GM12878 (cell line): ENCODE results near the gene IFRD2. TPM values are rescaled to one million over a fixed set of nuclear protein-coding genes. Genes with fewer than 3 reads are reported as not detected.
"Not testable (repeated sequence)": the region's sequence is repeated elsewhere in the genome, so short reads cannot be mapped to it uniquely, and the experiment has no call there.

Source experiments
- ATAC-seq: fragments of 200-7000 bp; cut with Tn5 transposase; 3 replicates; pipeline ENCODE4 v1.9.1; 2020; ENCODE audit warnings: mild to moderate bottlenecking, moderate library complexity
- BruUV-seq: library from RNA; stranded (reverse); fragments of 400-500 nt; replicated peaks from 2 replicates; lab custom pipeline; 2021; lab: Mats Ljungman, UMichigan
- CTCF ChIA-PET: fragments of 300-600 bp; sonication (Branson Sonifier 250); formaldehyde crosslinking; extraction: SDS; loops from one replicate; lab custom pipeline; 2021; ENCODE audit warnings: inconsistent platforms; lab: Yijun Ruan, JAX
- POLR2A ChIA-PET: fragments of 350-600 bp; formaldehyde crosslinking; extraction: SDS; loops from one replicate; lab custom pipeline; 2021; ENCODE audit warnings: inconsistent platforms; lab: Charles Lee
- RAD21 ChIA-PET: fragments of 300-600 bp; sonication (Branson Sonifier 250); formaldehyde crosslinking; loops from one replicate; lab custom pipeline; 2023; ENCODE audit warnings: antibody characterized with exemption; ENCODE audit not compliant: unreplicated experiment; lab: Charles Lee
- SMC1A ChIA-PET: fragments of 300-600 bp; sonication (Branson Sonifier 250); formaldehyde crosslinking; loops from one replicate; lab custom pipeline; 2023; ENCODE audit not compliant: unreplicated experiment, uncharacterized antibody; lab: Charles Lee
- DNase-seq: peaks from one replicate; pipeline ENCODE4 v3.0.0-alpha.2; 2011; ENCODE audit warnings: low read depth, low spot score
- FAIRE-seq: peaks from 3 replicates; lab custom pipeline; 2011; peaks lifted over from hg19 to GRCh38; lab: Jason Lieb, UNC
- H2AFZ ChIP-seq: 2 replicates; pipeline ENCODE4 v1.6.0; 2011; ENCODE audit warnings: low read depth, low read length, control low read depth; ENCODE audit not compliant: control insufficient read depth
- H3K27ac ChIP-seq: 2 replicates; pipeline ENCODE4 v1.5.1; 2011; ENCODE audit warnings: control low read depth; ENCODE audit not compliant: control insufficient read depth, insufficient read depth
- H3K27me3 ChIP-seq, 2 experiments: replicated peaks in 1 of 2; 2 replicates each; pipeline versions ENCODE4 v1.6.0 to v1.6.1; 2011; ENCODE audit warnings: low read length in 1 of 2; ENCODE audit not compliant: control insufficient read depth in 2 of 2, insufficient read depth in 2 of 2
- H3K36me3 ChIP-seq, 2 experiments: 2 replicates each; pipeline ENCODE4 v1.5.1; 2011; ENCODE audit warnings: low read length in 1 of 2; ENCODE audit not compliant: control insufficient read depth in 2 of 2, insufficient read depth in 2 of 2
- H3K4me1 ChIP-seq: 2 replicates; pipeline ENCODE4 v1.6.1; 2011; ENCODE audit warnings: mild to moderate bottlenecking, low read length, moderate library complexity, mixed read lengths; ENCODE audit not compliant: control insufficient read depth, insufficient read depth
- H3K4me2 ChIP-seq: 2 replicates; pipeline ENCODE4 v1.6.0; 2011; ENCODE audit warnings: control low read depth; ENCODE audit not compliant: control insufficient read depth, insufficient read depth
- H3K4me3 ChIP-seq: fragments of 200-600 bp; sonication (generic); 2 replicates; pipeline ENCODE4 v1.5.1; 2016
- H3K79me2 ChIP-seq: 2 replicates; pipeline ENCODE4 v1.6.0; 2011; ENCODE audit warnings: low read length; ENCODE audit not compliant: control insufficient read depth, insufficient read depth
- H3K9ac ChIP-seq: 2 replicates; pipeline ENCODE4 v1.8.0; 2011; ENCODE audit warnings: low read length, control low read depth, mixed read lengths; ENCODE audit not compliant: control insufficient read depth, insufficient read depth
- H3K9me3 ChIP-seq: replicated peaks from 3 replicates; pipeline ENCODE4 v1.5.1; 2011; ENCODE audit warnings: mild to moderate bottlenecking, low read length; ENCODE audit not compliant: control insufficient read depth, insufficient read depth
- H4K20me1 ChIP-seq: 2 replicates; pipeline ENCODE4 v1.6.0; 2011; ENCODE audit not compliant: control insufficient read depth, insufficient read depth
- JUND ChIP-seq: IDR thresholded peaks from 2 replicates; pipeline ENCODE4 v1.6.1; 2012; ENCODE audit warnings: low read depth, mild to moderate bottlenecking, low read length, improper control_type of control experiment, moderate library complexity
- POLR2A ChIP-seq: IDR thresholded peaks from 2 replicates; pipeline ENCODE4 v1.6.1; 2011; ENCODE audit warnings: low read depth, mild to moderate bottlenecking, low read length
- WGBS: methylation state at CpG from one replicate; pipeline ENCODE4 v1.1.6; 2016; ENCODE audit warnings: low lambda C conversion rate; ENCODE audit not compliant: insufficient replicate concordance, insufficient coverage; ENCODE audit errors: missing lambda C conversion rate; 5-methylcytosine and 5-hydroxymethylcytosine counted together
- in situ Hi-C: fragments of 300-500 bp; cut with MboI; formaldehyde crosslinking; loops from 9 replicates; pipeline ENCODE4 v1.14.3; 2018; ENCODE audit warnings: mixed read lengths
- intact Hi-C: fragments of 100-400 bp; cut with micrococcal nuclease; formaldehyde crosslinking; loops from one replicate; pipeline ENCODE4 v1.14.2; 2022; ENCODE audit not compliant: unreplicated experiment
- polyA plus RNA-seq, 11 experiments: library from polyadenylated mRNA; depleted of rRNA in 4 of 11; unstranded in 6 of 11; stranded (reverse) in 5 of 11; fragments of >200 nt; fragmentation: Nextera tagmentation in 4 of 11; fragmentation: Illumina TruSeq in 1 of 11; extraction: Ambion mirVana in 4 of 11; extraction: Trizol in 1 of 11; gene quantifications; 1 replicate in 1 of 11; 2 replicates in 10 of 11; pipeline versions ENCODE4 v1.2.1 to v1.2.3, GENCODE V29; 2011 to 2016; ENCODE audit warnings: inconsistent platforms in 2 of 11, missing spikeins in 2 of 11, low read depth in 1 of 11
- total RNA-seq, 4 experiments: library from RNA; depleted of rRNA in 3 of 4; stranded (reverse); fragments of >200 nt in 3 of 4; fragmentation: Illumina TruSeq in 1 of 4; extraction: Trizol in 1 of 4; gene quantifications; 2 replicates each; pipeline versions ENCODE4 v1.2.1 to v1.2.3, GENCODE V29; 2013 to 2021

The IFRD2 gene
- total and polyA plus RNA-seq, 10 of the 15 experiments (the other 5 are each of a cell fraction or from before 2014, with no cell fraction given) = 19.1 to 153 (median 80.3) TPM

GRCh38 chr3:50286322-50287227, 5.7 kb downstream of the IFRD2 start:
- no peaks in the 10 kb centered on the region for H3K27me3 ChIP-seq
- no peaks in the 10 kb centered on the region for H4K20me1 ChIP-seq
- H3K4me2 ChIP-seq = no peak overlapping the region
- in situ Hi-C loops = no loop called here
- CTCF ChIA-PET = no interaction called here
- POLR2A ChIA-PET = no interaction called here
- H3K9me3 ChIP-seq = no peaks in the 10 kb centered on the region
- SMC1A ChIA-PET = no interaction called here
- 94% methylated on average over 28 of the region's 28 CpGs for WGBS
- BruUV-seq = no TSS peak
- no peak overlapping the region for H3K4me3 ChIP-seq
- peaks cover 3% of the 10 kb centered on the region; the same call in 1 of the 2 replicates for H3K4me1 ChIP-seq
- H3K79me2 ChIP-seq = peaks cover 15% of the 10 kb centered on the region
- FAIRE-seq = no peak
- intact Hi-C loops = no loop called here
- DNase-seq = no peak
- ATAC-seq = no peak
- no peak overlapping the region for H3K27ac ChIP-seq
- peaks cover 0 to 28% of the 10 kb centered on the region in 2 experiments; a peak in 3 of 4 replicates for H3K36me3 ChIP-seq
- no peak overlapping the region for H2AFZ ChIP-seq
- TF ChIP-seq JUND (no peak), POLR2A (peak; percentile 67; the same call in 1 of the 2 replicates)
- RAD21 ChIA-PET = no interaction called here
- H3K9ac ChIP-seq = no peak overlapping the region

- intact Hi-C loops, RAD21 ChIA-PET: not testable (repeated sequence)
Measured at GRCh38 chr3:50284121-50284520, 8.1 kb downstream of the IFRD2 start.

More at GRCh38 chr3:50284121-50284520, 8.1 kb downstream of the IFRD2 start:
- H3K4me2 ChIP-seq, H4K20me1 ChIP-seq, BruUV-seq, H3K27ac ChIP-seq, DNase-seq, H3K9ac ChIP-seq, H3K4me3 ChIP-seq, SMC1A ChIA-PET, H3K27me3 ChIP-seq, H3K4me1 ChIP-seq, H2AFZ ChIP-seq, FAIRE-seq, H3K9me3 ChIP-seq, H3K79me2 ChIP-seq, in situ Hi-C loops, CTCF ChIA-PET, ATAC-seq: not testable (repeated sequence)
- WGBS = 89% methylated on average over 6 of the region's 6 CpGs
- peaks cover 0 to 17% of the 10 kb centered on the region in 2 experiments; a peak in 3 of 4 replicates for H3K36me3 ChIP-seq
- POLR2A ChIA-PET = interaction anchor here (1.0 kb wide), 1 partner anchor 15 kb away, joined by 3 read pairs; the partner anchor contains the start of genes HYAL3 and NAA80
